Mammary epithelial cell (primary cell): ENCODE measurements around the gene SCAP.

Experiments
- CTCF ChIP-seq, 2 donors: IDR thresholded peaks in 1 of 2; conservative IDR thresholded peaks in 1 of 2; 2 replicates each; pipeline ENCODE4 v1.5.1; 2011 to 2012; ENCODE audit warnings: inconsistent platforms in 2 of 2, low read length in 2 of 2, mild to moderate bottlenecking in 2 of 2, control low read depth in 1 of 2, low read depth in 1 of 2; ENCODE audit not compliant: insufficient read depth in 1 of 2; ENCODE audit errors: extremely low read depth in 1 of 2
- EZH2 ChIP-seq: IDR thresholded peaks from 2 replicates; pipeline ENCODE4 v1.6.1; 2012; ENCODE audit warnings: low read length, inconsistent platforms, borderline replicate concordance

- no peak for TF ChIP-seq CTCF (conservative IDR thresholded peaks at IDR 0.05 in 1 of 2, IDR thresholded peaks at IDR 0.05 in 1 of 2; ENCODE audit: extremely low read depth in 1 of 2, insufficient read depth in 1 of 2, low read depth in 1 of 2, low read length in 2 of 2)
- no peak for TF ChIP-seq EZH2
Observed at GRCh38 chr3:47479826-47480160, 4.1 kb upstream of the SCAP start.
